ENCODE data around the gene FRAS1. TPM values are rescaled to one million over a fixed set of nuclear protein-coding genes. Genes with fewer than 3 reads are reported as not detected.

Gene FRAS1
- total and polyA plus RNA-seq, 9 of the 15 experiments (the other 6 are each of a cell fraction or from before 2014, with no cell fraction given): under 0.01 to 0.11 (median 0.04) TPM; not detected in 2

DNA sequence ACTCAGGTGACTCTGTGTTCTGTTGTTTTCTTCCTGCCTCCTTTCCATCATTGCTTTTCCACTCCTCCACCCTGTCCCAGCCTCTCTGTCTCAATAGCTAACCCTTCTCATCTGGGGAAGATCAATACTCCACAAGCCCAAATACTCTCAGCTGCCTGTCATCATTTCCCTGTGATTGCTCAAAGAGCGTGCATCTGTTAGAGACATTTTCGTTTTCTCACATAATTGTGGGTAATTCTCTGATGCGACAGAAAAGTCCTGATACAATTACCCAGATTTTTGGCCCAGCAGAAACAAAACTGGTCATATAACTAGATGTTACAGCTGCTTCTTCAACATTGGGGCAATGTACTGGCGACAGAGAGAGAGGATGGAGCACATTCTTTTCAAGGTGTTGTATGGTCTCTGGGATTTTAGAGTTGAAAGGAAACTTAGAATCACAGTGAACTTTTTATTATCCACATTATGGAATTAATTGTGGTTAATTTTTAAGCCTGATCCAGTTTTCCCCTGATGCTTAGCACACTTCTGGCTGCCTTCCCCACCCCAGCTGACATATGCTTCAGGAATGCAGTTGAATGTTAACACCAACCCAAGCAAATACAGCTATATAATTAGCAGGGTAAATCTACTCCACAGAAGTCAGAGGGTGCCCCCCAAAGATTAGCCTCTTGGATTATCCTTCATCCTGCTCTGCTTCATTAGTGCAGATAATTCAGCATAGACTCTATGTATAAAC, 323.0 kb downstream of the FRAS1 start:
- no peak overlapping the region for H3K27ac ChIP-seq (ENCODE audit: extremely low read depth, low read depth, low read length)
- no peak for FAIRE-seq
- H4K20me1 ChIP-seq (replicated peaks; ENCODE audit: control insufficient read depth, insufficient read depth, low read length): no peaks in the 10 kb centered on the region
- in situ Hi-C loops (cut with MboI): no loop called here
- no TSS peak for BruUV-seq (replicated peaks)
- ChIA-PET CTCF (ENCODE audit: low intra/inter-chr PET ratio) (no interaction called here), POLR2A (no interaction called here)
- no peak overlapping the region for H3K4me3 ChIP-seq
- H3K27me3 ChIP-seq (ENCODE audit: control insufficient read depth in 2 of 2, insufficient read depth in 2 of 2, low read length in 2 of 2): peaks cover 0 to 2% of the 10 kb centered on the region in 2 experiments; a peak in 1 of 5 replicates
- no peaks in the 10 kb centered on the region for H3K9me1 ChIP-seq (ENCODE audit: control insufficient read depth, insufficient read depth, low read length)
- H3K79me2 ChIP-seq (ENCODE audit: control insufficient read depth, insufficient read depth, low read length): no peaks in the 10 kb centered on the region
- no peak for ATAC-seq
- TF ChIP-seq HDAC1 (IDR thresholded peaks at IDR 0.05) (no peak), NCOA1 (IDR thresholded peaks at IDR 0.05; ENCODE audit: low read depth) (no peak), PHTF2 (CRISPR knock-in tag; IDR thresholded peaks at IDR 0.05) (no peak)
- no peak overlapping the region for H2AFZ ChIP-seq (ENCODE audit: low read depth, low read length)
- 0% methylated on average over 4 of the region's 4 CpGs for WGBS (ENCODE audit: insufficient coverage, low coverage, missing lambda C conversion rate)
- H3K4me2 ChIP-seq (ENCODE audit: insufficient read depth, low read length): no peak overlapping the region
- H3K9ac ChIP-seq (ENCODE audit: insufficient read depth in 1 of 2, low read depth in 2 of 2, low read length in 2 of 2): no peak overlapping the region
- no peaks in the 10 kb centered on the region for H3K36me3 ChIP-seq (ENCODE audit: control insufficient read depth, insufficient read depth, low read length)
- no peaks in the 10 kb centered on the region for H3K9me3 ChIP-seq (replicated peaks; ENCODE audit: control insufficient read depth, insufficient read depth, low read depth, low read length)
- DNase-seq (ENCODE audit: extremely low read depth in 1 of 4, low spot score in 3 of 4): no peak
- no peaks in the 10 kb centered on the region for H3K4me1 ChIP-seq (replicated peaks in 1 of 2; ENCODE audit: control insufficient read depth in 2 of 2, insufficient read depth in 2 of 2, low read length in 2 of 2)
- intact Hi-C loops (cut with micrococcal nuclease): no loop called here

- Histone ChIP-seq H3K4me3 (no peak overlapping the region), H2AFZ (ENCODE audit: low read depth, low read length) (no peak overlapping the region), H3K27me3 (ENCODE audit: control insufficient read depth in 2 of 2, insufficient read depth in 2 of 2, low read length in 2 of 2) (no peaks in the 10 kb centered on the region; a peak in 1 of 5 replicates), H3K4me2 (ENCODE audit: insufficient read depth, low read length) (no peak overlapping the region), H3K36me3 (ENCODE audit: control insufficient read depth, insufficient read depth, low read length) (no peaks in the 10 kb centered on the region), H4K20me1 (replicated peaks; ENCODE audit: control insufficient read depth, insufficient read depth, low read length) (no peaks in the 10 kb centered on the region), H3K9me3 (replicated peaks; ENCODE audit: control insufficient read depth, insufficient read depth, low read depth, low read length) (no peaks in the 10 kb centered on the region), H3K79me2 (ENCODE audit: control insufficient read depth, insufficient read depth, low read length) (no peaks in the 10 kb centered on the region), H3K9ac (ENCODE audit: insufficient read depth in 1 of 2, low read depth in 2 of 2, low read length in 2 of 2) (no peak overlapping the region), H3K9me1 (ENCODE audit: control insufficient read depth, insufficient read depth, low read length) (no peaks in the 10 kb centered on the region), H3K4me1 (replicated peaks in 1 of 2; ENCODE audit: control insufficient read depth in 2 of 2, insufficient read depth in 2 of 2, low read length in 2 of 2) (no peaks in the 10 kb centered on the region), H3K27ac (ENCODE audit: extremely low read depth, low read depth, low read length) (no peak overlapping the region)
- DNase-seq (ENCODE audit: extremely low read depth in 1 of 4, low spot score in 3 of 4): no peak
- in situ Hi-C loops (cut with MboI) (no loop called here), intact Hi-C loops (cut with micrococcal nuclease) (no loop called here)
- ATAC-seq: no peak
- FAIRE-seq: no peak
- BruUV-seq (replicated peaks): no TSS peak
- ChIA-PET CTCF (ENCODE audit: low intra/inter-chr PET ratio) (no interaction called here), POLR2A (no interaction called here)
- TF ChIP-seq ZNF766 (CRISPR knock-in tag; conservative IDR thresholded peaks at IDR 0.05) (no peak), ZBTB40 (IDR thresholded peaks at IDR 0.05) (no peak), ZBTB40 (CRISPR knock-in tag; IDR thresholded peaks at IDR 0.05) (no peak), CHCHD3 (CRISPR knock-in tag; IDR thresholded peaks at IDR 0.05) (no peak), RBM15 (IDR thresholded peaks at IDR 0.05; ENCODE audit: insufficient read depth, low read length) (no peak)
These were observed 329.6 kb downstream of the FRAS1 start for GRCh38 chr4:78386679-78387078.
